Measurements from ENCODE around the gene KIFBP. TPM values are rescaled to one million over a fixed set of nuclear protein-coding genes. Genes with fewer than 3 reads are reported as not detected.

Gene KIFBP
- polyA plus RNA-seq, 1 of the 3 experiments (the other 2 are of a cell fraction) = 16.9 TPM

GRCh38 chr10:68959695-68960527 is 28.7 kb upstream of the KIFBP start (continued):
- TF ChIP-seq GATA2 (CRISPR knock-in tag; IDR thresholded peaks at IDR 0.05) (no peak), TAF1 (IDR thresholded peaks at IDR 0.05; ENCODE audit: borderline replicate concordance, low read depth, low read length) (no peak), MXI1 (IDR thresholded peaks at IDR 0.05; ENCODE audit: low read depth, low read length) (no peak)
- TF ChIP-seq, protein P1, sequence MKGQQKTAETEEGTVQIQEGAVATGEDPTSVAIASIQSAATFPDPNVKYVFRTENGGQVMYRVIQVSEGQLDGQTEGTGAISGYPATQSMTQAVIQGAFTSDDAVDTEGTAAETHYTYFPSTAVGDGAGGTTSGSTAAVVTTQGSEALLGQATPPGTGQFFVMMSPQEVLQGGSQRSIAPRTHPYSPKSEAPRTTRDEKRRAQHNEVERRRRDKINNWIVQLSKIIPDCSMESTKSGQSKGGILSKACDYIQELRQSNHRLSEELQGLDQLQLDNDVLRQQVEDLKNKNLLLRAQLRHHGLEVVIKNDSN (IDR thresholded peaks at IDR 0.05; ENCODE audit: borderline replicate concordance, low read depth) = no peak

- Histone ChIP-seq H3K9me3 (no peaks in the 10 kb centered on the region), H3K4me2 (no peak overlapping the region), H2AFZ (ENCODE audit: low read depth) (no peak overlapping the region), H3K36me3 (replicated peaks in 1 of 2; ENCODE audit: control insufficient read depth in 1 of 2, insufficient read depth in 2 of 2, low read length in 1 of 2) (peaks cover 71 to 88% of the 10 kb centered on the region in 2 experiments), H3F3A (replicated peaks; ENCODE audit: insufficient read depth) (peaks cover 3% of the 10 kb centered on the region), H4K20me1 (ENCODE audit: insufficient read depth) (peaks cover 47% of the 10 kb centered on the region), H3K4me1 (ENCODE audit: control insufficient read depth in 1 of 2, insufficient read depth in 2 of 2, low read depth in 1 of 2, low read length in 1 of 2) (peaks cover 0 to 4% of the 10 kb centered on the region in 2 experiments; a peak in 2 of 4 replicates), H3K27me3 (ENCODE audit: insufficient read depth) (no peaks in the 10 kb centered on the region), H3K9ac (no peak overlapping the region), H3K27ac (ENCODE audit: low read depth in 2 of 2, low read length in 1 of 2) (no peak overlapping the region), H3K79me2 (ENCODE audit: insufficient read depth) (peaks cover 97% of the 10 kb centered on the region), H3K4me3 (ENCODE audit: low read depth in 2 of 2, low read length in 1 of 2) (no peak overlapping the region), H3K9me2 (no peaks in the 10 kb centered on the region)
- DNase-seq = no peak
- POLR2A ChIA-PET = no interaction called here
- 94% methylated on average over 4 of the region's 4 CpGs for WGBS (ENCODE audit: low lambda C conversion rate)
- CTCF ChIA-PET = interaction anchor here (1.2 kb wide), 1 partner anchor 18 kb away, joined by 4 read pairs; no protein-coding TSS in a partner anchor
- no peak for TF ChIP-seq MXI1 (IDR thresholded peaks at IDR 0.05; ENCODE audit: low read depth, low read length)
- TF ChIP-seq YY1 (IDR thresholded peaks at IDR 0.05; ENCODE audit: low read depth) = no peak
- no peak for TF ChIP-seq GABPA (IDR thresholded peaks at IDR 0.05; ENCODE audit: low read depth)
- TF ChIP-seq PBX3 (IDR thresholded peaks at IDR 0.05) = no peak
- TF ChIP-seq MEF2A (IDR thresholded peaks at IDR 0.05; ENCODE audit: borderline replicate concordance, low read depth) = no peak
- TF ChIP-seq TEAD4 (IDR thresholded peaks at IDR 0.05; ENCODE audit: borderline replicate concordance, insufficient read depth) = no peak
- TF ChIP-seq FOXM1 (IDR thresholded peaks at IDR 0.05; ENCODE audit: low read depth) = no peak
- no peak for TF ChIP-seq TAF1 (IDR thresholded peaks at IDR 0.05; ENCODE audit: borderline replicate concordance, low read depth, low read length)
Measured at GRCh38 chr10:68963151-68963550, 25.5 kb upstream of the KIFBP start.

GRCh38 chr10:68973975-68974374 is 14.6 kb upstream of the KIFBP start:
- no peak overlapping the region for H3K9ac ChIP-seq
- H3F3A ChIP-seq (replicated peaks; ENCODE audit: insufficient read depth) = peaks cover 12% of the 10 kb centered on the region
- H3K79me2 ChIP-seq (ENCODE audit: insufficient read depth) = peaks cover 43% of the 10 kb centered on the region
- H3K4me1 ChIP-seq (ENCODE audit: control insufficient read depth in 1 of 2, insufficient read depth in 2 of 2, low read depth in 1 of 2, low read length in 1 of 2) = no peaks in the 10 kb centered on the region
- no peaks in the 10 kb centered on the region for H3K9me3 ChIP-seq
- H4K20me1 ChIP-seq (ENCODE audit: insufficient read depth) = no peaks in the 10 kb centered on the region; the same call in none of the 2 replicates
- no peaks in the 10 kb centered on the region for H3K9me2 ChIP-seq
- no peak for TF ChIP-seq RCOR1 (IDR thresholded peaks at IDR 0.05; ENCODE audit: low read length)
- TF ChIP-seq, protein P2, sequence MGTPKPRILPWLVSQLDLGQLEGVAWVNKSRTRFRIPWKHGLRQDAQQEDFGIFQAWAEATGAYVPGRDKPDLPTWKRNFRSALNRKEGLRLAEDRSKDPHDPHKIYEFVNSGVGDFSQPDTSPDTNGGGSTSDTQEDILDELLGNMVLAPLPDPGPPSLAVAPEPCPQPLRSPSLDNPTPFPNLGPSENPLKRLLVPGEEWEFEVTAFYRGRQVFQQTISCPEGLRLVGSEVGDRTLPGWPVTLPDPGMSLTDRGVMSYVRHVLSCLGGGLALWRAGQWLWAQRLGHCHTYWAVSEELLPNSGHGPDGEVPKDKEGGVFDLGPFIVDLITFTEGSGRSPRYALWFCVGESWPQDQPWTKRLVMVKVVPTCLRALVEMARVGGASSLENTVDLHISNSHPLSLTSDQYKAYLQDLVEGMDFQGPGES (IDR thresholded peaks at IDR 0.05; ENCODE audit: low read depth, low read length) = no peak
- no peak for TF ChIP-seq NRF1 (IDR thresholded peaks at IDR 0.05; ENCODE audit: low read depth, low read length)
- TF ChIP-seq EP300 (IDR thresholded peaks at IDR 0.05; ENCODE audit: borderline replicate concordance in 1 of 2, low read depth in 1 of 2, low read length in 1 of 2) = no peak
- TF ChIP-seq CHD2 (IDR thresholded peaks at IDR 0.05; ENCODE audit: low read length, partially characterized antibody) = no peak
- no peak for TF ChIP-seq NFIC (IDR thresholded peaks at IDR 0.05; ENCODE audit: borderline replicate concordance)
- no peak for TF ChIP-seq SMC3 (IDR thresholded peaks at IDR 0.05; ENCODE audit: low read depth, low read length)
- no peak for TF ChIP-seq ELF1 (IDR thresholded peaks at IDR 0.05)
- TF ChIP-seq RXRA (IDR thresholded peaks at IDR 0.05; ENCODE audit: borderline replicate concordance, low read depth) = no peak
- TF ChIP-seq SIN3A (IDR thresholded peaks at IDR 0.05; ENCODE audit: borderline replicate concordance, low read depth, low read length) = no peak
- no peak for TF ChIP-seq RAD21 (IDR thresholded peaks at IDR 0.05; ENCODE audit: low read length)
- H2AFZ ChIP-seq (ENCODE audit: low read depth) = no peak overlapping the region
- no peak overlapping the region for H3K4me2 ChIP-seq
- H3K27ac ChIP-seq (ENCODE audit: low read depth in 2 of 2, low read length in 1 of 2) = no peak overlapping the region
- POLR2A ChIA-PET = no interaction called here
- CTCF ChIA-PET = interaction anchor here (1.3 to 1.4 kb wide), 2 partner anchors 14 to 18 kb away, joined by 3 read pairs; partner anchors contain the start of gene DDX21
- no peaks in the 10 kb centered on the region for H3K27me3 ChIP-seq (ENCODE audit: insufficient read depth)
- H3K36me3 ChIP-seq (replicated peaks in 1 of 2; ENCODE audit: control insufficient read depth in 1 of 2, insufficient read depth in 2 of 2, low read length in 1 of 2) = peaks cover 83 to 93% of the 10 kb centered on the region in 2 experiments
- WGBS (ENCODE audit: low lambda C conversion rate) = 81% methylated on average over 5 of the region's 5 CpGs
- DNase-seq = no peak
- no peak overlapping the region for H3K4me3 ChIP-seq (ENCODE audit: low read depth in 2 of 2, low read length in 1 of 2)
